ENCODE measurements around the gene ADORA1.

ADORA1 gene

GRCh38 chr1:203187304-203187685, 59.8 kb downstream of the ADORA1 start:
- TF ChIP-seq CTCF (IDR thresholded peaks at IDR 0.05; ENCODE audit: low read depth, low read length, missing control alignments): no peak
- no peak overlapping the region for H3K4me3 ChIP-seq (ENCODE audit: low read depth, low read length)
- no peak for DNase-seq (ENCODE audit: low read depth)

- DNase-seq (ENCODE audit: low read depth): no peak
- no peak overlapping the region for H3K4me3 ChIP-seq (ENCODE audit: low read depth, low read length)
- no peak for TF ChIP-seq CTCF (IDR thresholded peaks at IDR 0.05; ENCODE audit: low read depth, low read length, missing control alignments)
These were observed 60.3 kb downstream of the ADORA1 start for GRCh38 chr1:203187689-203188264.

DNA sequence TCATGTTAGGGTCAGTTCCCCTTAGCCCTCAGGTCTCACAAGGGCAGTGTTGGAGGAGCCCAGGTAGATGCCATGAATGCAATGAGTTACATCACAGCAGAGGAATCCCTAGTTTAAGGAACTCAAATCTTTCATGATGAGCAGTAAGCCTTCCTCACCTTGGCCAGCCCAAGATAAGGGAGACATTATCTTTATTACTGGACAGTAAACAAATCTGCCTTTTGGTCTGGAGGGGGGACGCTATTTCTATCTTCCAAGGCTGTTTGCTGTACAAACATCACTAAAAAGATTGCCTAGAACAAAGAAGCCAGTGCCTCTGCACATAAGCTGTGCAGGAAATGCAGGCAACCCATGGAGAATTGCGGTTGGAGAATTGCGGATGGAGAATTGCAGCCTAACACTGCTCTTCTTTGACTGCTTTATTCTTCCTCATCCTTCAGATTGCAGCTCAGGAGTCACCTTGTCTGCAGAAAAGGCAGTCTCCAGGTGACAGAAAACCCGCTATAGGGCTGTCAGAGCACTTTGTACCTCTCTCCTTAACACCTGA, 61.2 kb downstream of the ADORA1 start:
- DNase-seq (ENCODE audit: low read depth): no peak
- no peak for TF ChIP-seq CTCF (IDR thresholded peaks at IDR 0.05; ENCODE audit: low read depth, low read length, missing control alignments)
- no peak overlapping the region for H3K4me3 ChIP-seq (ENCODE audit: low read depth, low read length)

GRCh38 chr1:203189951-203190352, 62.4 kb downstream of the ADORA1 start:
- no peak for TF ChIP-seq CTCF (IDR thresholded peaks at IDR 0.05; ENCODE audit: low read depth, low read length, missing control alignments)
- no peak overlapping the region for H3K4me3 ChIP-seq (ENCODE audit: low read depth, low read length)
- no peak for DNase-seq (ENCODE audit: low read depth)

GRCh38 chr1:203190949-203191348, 63.4 kb downstream of the ADORA1 start:
- H3K4me3 ChIP-seq (ENCODE audit: low read depth, low read length): no peak overlapping the region
- DNase-seq (ENCODE audit: low read depth): no peak
- TF ChIP-seq CTCF (IDR thresholded peaks at IDR 0.05; ENCODE audit: low read depth, low read length, missing control alignments): no peak

- TF ChIP-seq CTCF (IDR thresholded peaks at IDR 0.05; ENCODE audit: low read depth, low read length, missing control alignments): no peak
- H3K4me3 ChIP-seq (ENCODE audit: low read depth, low read length): no peak overlapping the region
- no peak for DNase-seq (ENCODE audit: low read depth)
These were observed 68.8 kb downstream of the ADORA1 start for GRCh38 chr1:203196371-203196770.

DNA sequence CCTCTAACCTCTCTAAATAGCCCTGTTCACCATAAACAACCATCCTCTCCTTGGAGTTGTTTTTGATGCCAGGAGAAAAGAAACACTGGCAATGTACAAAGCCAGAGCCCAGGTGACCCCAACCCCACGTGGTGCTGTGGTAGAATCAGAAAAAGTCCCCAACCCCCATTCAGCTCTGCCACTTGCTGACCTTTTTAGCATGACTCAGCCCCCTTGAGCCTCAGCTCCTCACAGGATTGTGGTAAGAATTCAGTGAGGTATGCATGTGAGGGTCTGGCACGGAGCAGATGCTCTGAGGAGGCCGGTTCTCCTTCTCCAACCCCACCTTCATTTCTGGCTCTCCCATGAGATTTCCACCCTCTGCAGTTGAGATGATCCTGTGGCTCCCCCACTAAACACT, 70.1 kb downstream of the ADORA1 start:
- H3K4me3 ChIP-seq (ENCODE audit: low read depth, low read length): no peak overlapping the region
- no peak for TF ChIP-seq CTCF (IDR thresholded peaks at IDR 0.05; ENCODE audit: low read depth, low read length, missing control alignments)
- DNase-seq (ENCODE audit: low read depth): no peak
